Lung (tissue), 12 donors: ENCODE results near the gene ELF1. TPM values are rescaled to one million over a fixed set of nuclear protein-coding genes. Genes with fewer than 3 reads are reported as not detected.
"Not testable (repeated sequence)": the region's sequence is repeated elsewhere in the genome, so short reads cannot be mapped to it uniquely, and the experiment has no call there.

Experiments used
- ATAC-seq: fragments of 200-7000 bp; cut with Tn5 transposase; one replicate; pipeline ENCODE4 v1.9.1; 2020; ENCODE audit warnings: moderate number of reproducible peaks; ENCODE audit not compliant: insufficient read depth, low FRiP score
- DNase-seq, 3 donors: peaks; one replicate each; pipeline ENCODE4 v3.0.0-alpha.2; 2013 to 2017
- H3K27ac ChIP-seq, 2 donors: one replicate each; pipeline ENCODE4 v1.5.1; 2013; ENCODE audit warnings: mild to moderate bottlenecking in 2 of 2, moderate library complexity in 2 of 2, control low read depth in 1 of 2, inconsistent platforms in 1 of 2, low read depth in 1 of 2, low read length in 1 of 2
- H3K27me3 ChIP-seq, 3 donors: one replicate each; pipeline ENCODE4 v1.5.1; 2013; ENCODE audit warnings: low read length in 2 of 3; ENCODE audit not compliant: control insufficient read depth in 3 of 3, insufficient read depth in 3 of 3
- H3K36me3 ChIP-seq, 4 donors: one replicate each; pipeline ENCODE4 v1.5.1; 2013; ENCODE audit warnings: low read length in 4 of 4, mild to moderate bottlenecking in 1 of 4, moderate library complexity in 1 of 4; ENCODE audit not compliant: control insufficient read depth in 4 of 4, insufficient read depth in 4 of 4
- H3K4me1 ChIP-seq, 5 donors: one replicate each; pipeline ENCODE4 v1.5.1; 2013; ENCODE audit warnings: low read length in 5 of 5, mild to moderate bottlenecking in 2 of 5, moderate library complexity in 1 of 5; ENCODE audit not compliant: control insufficient read depth in 5 of 5, insufficient read depth in 5 of 5
- H3K4me3 ChIP-seq: one replicate; pipeline ENCODE4 v1.5.1; 2013; ENCODE audit warnings: mild to moderate bottlenecking, control low read depth, moderate library complexity
- H3K9ac ChIP-seq, 2 donors: one replicate each; pipeline ENCODE4 v1.5.1; 2013; ENCODE audit warnings: low read length in 2 of 2, control low read depth in 1 of 2; ENCODE audit not compliant: insufficient read depth in 1 of 2
- H3K9me3 ChIP-seq, 4 donors: one replicate each; pipeline ENCODE4 v1.5.1; 2013; ENCODE audit warnings: low read length in 3 of 4, mild to moderate bottlenecking in 1 of 4, moderate library complexity in 1 of 4; ENCODE audit not compliant: control insufficient read depth in 4 of 4, insufficient read depth in 3 of 4
- CTCF ChIP-seq: IDR thresholded peaks from 2 replicates; pipeline ENCODE4 v1.5.1; 2012; ENCODE audit warnings: mild to moderate bottlenecking; ENCODE audit errors: control extremely low read depth, extremely low read depth
- WGBS, 2 donors: extraction: QIAGEN DNeasy Blood & Tissue Kit; methylation state at CpG; one replicate each; pipeline ENCODE4 v1.1.7; 2013; 5-methylcytosine and 5-hydroxymethylcytosine counted together
- polyA plus RNA-seq, 2 donors: library from polyadenylated mRNA; stranded (reverse); fragments of 200-250 nt; gene quantifications; one replicate each; pipeline ENCODE4 v1.2.1, GENCODE V29; 2013
- total RNA-seq, 2 donors: library from RNA; depleted of rRNA in 1 of 2; stranded (reverse); fragments of >200 nt in 1 of 2; gene quantifications; one replicate each; pipeline ENCODE4 v1.2.1, GENCODE V29; 2014 to 2021
- donor health status: control.
- donor health status: control.
- donor health status: Bipolar disorder and iron deficiency.
- donor health status: healthy.
- donor health status: DM: yes; HTN: yes; CAD: no.

The ELF1 gene
- total and polyA plus RNA-seq, 4 donors, result 10.8 to 107 (median 63.6) TPM

DNA sequence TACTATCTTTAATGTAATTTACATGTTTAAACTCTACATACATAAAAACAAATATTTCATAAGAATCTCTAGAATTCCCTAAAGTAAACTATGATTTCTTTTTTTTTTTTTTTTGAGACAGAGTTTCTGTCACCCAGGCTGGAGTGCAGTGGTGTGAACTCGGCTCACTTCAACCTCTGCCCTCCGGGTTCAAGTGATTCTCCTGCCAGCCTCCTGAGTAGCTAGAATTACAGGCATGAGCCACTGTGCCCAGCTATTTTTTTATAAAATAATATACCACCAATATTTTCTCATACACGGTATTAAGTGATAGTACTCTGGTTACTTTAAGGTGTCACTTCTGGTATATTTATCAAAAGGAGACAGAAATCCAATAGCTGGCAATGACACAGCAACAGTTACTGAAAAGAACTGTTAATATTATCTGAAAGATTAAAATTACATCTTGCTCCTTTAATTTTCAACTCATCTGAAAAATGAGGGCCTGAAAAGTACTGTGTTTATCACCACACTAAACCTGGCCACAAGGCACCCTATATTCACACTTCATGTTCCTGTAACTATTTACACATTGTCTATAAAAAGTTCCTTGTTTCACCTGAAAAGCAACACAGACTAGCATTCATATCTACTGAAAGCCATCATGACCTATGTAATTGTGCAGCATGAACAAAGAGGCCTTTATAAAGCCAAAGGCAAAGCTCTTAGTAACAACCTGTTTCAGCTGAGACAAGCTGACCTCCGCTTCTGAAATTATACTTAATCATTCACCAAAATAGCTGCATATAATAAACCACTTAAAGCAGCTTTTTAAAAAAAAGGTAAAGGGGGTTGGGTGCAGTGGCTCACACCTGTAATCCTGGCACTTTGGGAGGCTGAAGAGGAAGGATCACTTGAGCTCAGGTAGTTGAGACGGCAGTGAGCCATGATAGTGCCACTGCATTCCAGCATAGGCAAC is 123.6 kb downstream of the ELF1 start:
- 69 to 85% methylated on average over 5 of the region's 5 CpGs for WGBS, 2 donors
- no peaks in the 10 kb centered on the region for H3K27me3 ChIP-seq
- no peak for TF ChIP-seq CTCF
- no peak overlapping the region for H3K9ac ChIP-seq
- H3K9me3 ChIP-seq, result no peaks in the 10 kb centered on the region
- peaks cover 0 to 5% (median 0%) of the 10 kb centered on the region in 5 donors for H3K4me1 ChIP-seq
- peaks cover 0 to 1% (median 0%) of the 10 kb centered on the region in 4 donors for H3K36me3 ChIP-seq
- H3K4me3 ChIP-seq, result no peak overlapping the region
- DNase-seq (peak; percentile 31 to 71 (median 37)), ATAC-seq (no peak)
- H3K27ac ChIP-seq, result no peak overlapping the region

GRCh38 chr13:40893573-40893972 is 125.5 kb downstream of the ELF1 start:
- H3K9ac ChIP-seq, ATAC-seq: not testable (repeated sequence)
- WGBS, 2 donors, result 73 to 89% methylated on average over 3 of the region's 3 CpGs

DNA sequence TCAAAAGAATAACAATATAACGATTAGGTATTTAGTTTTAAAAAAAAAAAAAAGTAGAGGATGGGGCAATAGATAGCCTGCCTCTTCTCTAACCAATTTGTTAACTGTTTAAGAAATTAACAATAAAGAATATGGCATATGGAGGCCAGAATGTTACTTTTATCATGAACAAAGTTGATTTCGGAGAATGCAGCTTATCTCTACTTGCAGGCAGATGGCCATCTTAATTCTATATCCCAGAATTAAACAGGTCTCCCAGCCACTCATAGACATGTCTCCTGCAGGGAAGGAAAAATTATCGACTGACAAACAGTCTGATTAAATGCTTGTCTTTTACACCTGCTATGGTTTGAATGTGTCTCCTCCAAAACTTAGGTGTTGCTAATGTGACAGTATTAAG is 133.1 kb downstream of the ELF1 start:
- no peak overlapping the region for H3K9ac ChIP-seq
- no peaks in the 10 kb centered on the region for H3K4me1 ChIP-seq
- no peak for TF ChIP-seq CTCF
- ATAC-seq (no peak), DNase-seq (no peak)
- no peak overlapping the region for H3K4me3 ChIP-seq
- WGBS, 2 donors, result 94 to 97% methylated on average over 3 of the region's 3 CpGs
- H3K9me3 ChIP-seq, result peaks cover 0 to 2% (median 0%) of the 10 kb centered on the region in 4 donors
- H3K27me3 ChIP-seq, result no peaks in the 10 kb centered on the region
- peaks cover 0 to 4% (median 0%) of the 10 kb centered on the region in 4 donors for H3K36me3 ChIP-seq
- no peak overlapping the region for H3K27ac ChIP-seq

More at GRCh38 chr13:40893573-40893972, 125.5 kb downstream of the ELF1 start:
- H3K4me1 ChIP-seq, H3K27ac ChIP-seq, H3K36me3 ChIP-seq, H3K4me3 ChIP-seq, H3K9me3 ChIP-seq, DNase-seq, H3K27me3 ChIP-seq: not testable (repeated sequence)

DNA sequence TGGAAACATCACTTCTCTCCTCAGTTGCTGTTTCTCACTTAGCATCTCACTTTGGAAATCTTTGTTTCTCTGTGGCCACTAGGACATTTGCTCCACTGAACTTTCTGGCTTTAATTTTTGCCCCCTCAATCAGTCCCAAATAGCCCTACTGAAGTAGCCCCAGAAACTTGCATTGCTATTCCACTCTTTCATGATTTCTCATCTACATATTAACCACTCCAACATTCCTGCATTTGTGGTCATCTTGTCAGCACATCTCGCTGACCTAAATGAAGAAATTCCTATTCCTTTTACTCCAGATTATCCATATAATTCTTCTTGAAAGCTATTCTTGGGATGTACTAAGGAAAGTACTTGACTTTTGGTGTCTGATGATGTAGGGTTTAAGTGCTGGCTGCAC is 134.9 kb downstream of the ELF1 start:
- no CpG with 5 or more reads among the region's 1 CpG for WGBS, 2 donors
- not testable (repeated sequence) for H3K27me3 ChIP-seq, DNase-seq, H3K9me3 ChIP-seq, H3K27ac ChIP-seq, H3K9ac ChIP-seq, ATAC-seq, H3K4me1 ChIP-seq, H3K4me3 ChIP-seq
- peaks cover 0 to 12% (median 0%) of the 10 kb centered on the region in 4 donors for H3K36me3 ChIP-seq

Other genes starting within 250 kb of the ELF1 start
- 10 to 100 TPM; 17.2 to 34.3 TPM for gene MRPS31, start 248.1 kb downstream of the ELF1 start, total RNA-seq
- gene MRPS31, start 248.1 kb downstream of the ELF1 start, polyA plus RNA-seq, result 10 to 100 TPM; 17.0 to 43.6 TPM
- gene SLC25A15, start 229.7 kb downstream of the ELF1 start, total RNA-seq, result 1 to 10 TPM; 8.1 to 8.6 TPM
- 1 to 10 TPM; 1.2 to 6.3 TPM for gene SLC25A15, start 229.7 kb downstream of the ELF1 start, polyA plus RNA-seq
- 10 to 100 TPM in 1 of 2 donors, 1 to 10 TPM in 1; 8.1 to 10.7 TPM for gene WBP4, start 42.2 kb upstream of the ELF1 start, total RNA-seq
- 10 to 100 TPM in 1 of 2 donors, 1 to 10 TPM in 1; 7.9 to 12.4 TPM for gene WBP4, start 42.2 kb upstream of the ELF1 start, polyA plus RNA-seq
- 10 to 100 TPM in 1 of 2 donors, 1 to 10 TPM in 1; 6.7 to 10.4 TPM for gene KBTBD6, start 113.5 kb upstream of the ELF1 start, total RNA-seq
- gene KBTBD6, start 113.5 kb upstream of the ELF1 start, polyA plus RNA-seq, result 1 to 10 TPM; 2.4 to 2.9 TPM
- gene KBTBD7, start 175.3 kb upstream of the ELF1 start, total RNA-seq, result 10 to 100 TPM in 1 of 2 donors, 1 to 10 TPM in 1; 7.4 to 12.3 TPM
- gene KBTBD7, start 175.3 kb upstream of the ELF1 start, polyA plus RNA-seq, result 1 to 10 TPM; 2.2 to 5.3 TPM
- 10 to 100 TPM in 1 of 2 donors, 1 to 10 TPM in 1; 7.8 to 22.0 TPM for gene MTRF1, start 244.3 kb upstream of the ELF1 start, total RNA-seq
- gene MTRF1, start 244.3 kb upstream of the ELF1 start, polyA plus RNA-seq, result 1 to 10 TPM; 6.7 to 9.4 TPM